H1 (cell line): ENCODE data around the gene TNNC1. TPM values are rescaled to one million over a fixed set of nuclear protein-coding genes. Genes with fewer than 3 reads are reported as not detected.

Source experiments
- CREB1 ChIP-seq: IDR thresholded peaks from 2 replicates; pipeline ENCODE4 v1.6.1; 2012; ENCODE audit warnings: inconsistent platforms
- polyA plus RNA-seq, 7 experiments: library from polyadenylated mRNA; depleted of rRNA in 3 of 7; stranded (reverse) in 5 of 7; unstranded in 2 of 7; fragments of >200 nt in 5 of 7; fragments of 200-250 nt in 2 of 7; gene quantifications; 1 replicate in 5 of 7; 2 replicates in 1 of 7; 4 replicates in 1 of 7; pipeline versions ENCODE4 v1.2.1 to v1.2.3, GENCODE V29; 2011 to 2013; ENCODE audit warnings: missing spikeins in 2 of 7, mixed read lengths in 2 of 7
- total RNA-seq: library from RNA; stranded (reverse); fragmentation: NEBNext Ultra II Directional; extraction: Animal tissue kit (Norgen Biotek cat#: 25700); gene quantifications from 2 replicates; pipeline ENCODE4 v1.2.1, GENCODE V29; 2021
- TF ChIP-seq, protein P1 (sequence below): fragments of 300-600 bp; sonication (generic); IDR thresholded peaks from 2 replicates; pipeline ENCODE4 v1.7.1; 2012; ENCODE audit warnings: low read length, moderate library complexity, mild to moderate bottlenecking, inconsistent platforms; ENCODE audit not compliant: insufficient replicate concordance

TNNC1 gene
- total and polyA plus RNA-seq, 2 of the 8 experiments (the other 6 are each of a cell fraction or from before 2014, with no cell fraction given) = 5.8 to 16.4 TPM

DNA sequence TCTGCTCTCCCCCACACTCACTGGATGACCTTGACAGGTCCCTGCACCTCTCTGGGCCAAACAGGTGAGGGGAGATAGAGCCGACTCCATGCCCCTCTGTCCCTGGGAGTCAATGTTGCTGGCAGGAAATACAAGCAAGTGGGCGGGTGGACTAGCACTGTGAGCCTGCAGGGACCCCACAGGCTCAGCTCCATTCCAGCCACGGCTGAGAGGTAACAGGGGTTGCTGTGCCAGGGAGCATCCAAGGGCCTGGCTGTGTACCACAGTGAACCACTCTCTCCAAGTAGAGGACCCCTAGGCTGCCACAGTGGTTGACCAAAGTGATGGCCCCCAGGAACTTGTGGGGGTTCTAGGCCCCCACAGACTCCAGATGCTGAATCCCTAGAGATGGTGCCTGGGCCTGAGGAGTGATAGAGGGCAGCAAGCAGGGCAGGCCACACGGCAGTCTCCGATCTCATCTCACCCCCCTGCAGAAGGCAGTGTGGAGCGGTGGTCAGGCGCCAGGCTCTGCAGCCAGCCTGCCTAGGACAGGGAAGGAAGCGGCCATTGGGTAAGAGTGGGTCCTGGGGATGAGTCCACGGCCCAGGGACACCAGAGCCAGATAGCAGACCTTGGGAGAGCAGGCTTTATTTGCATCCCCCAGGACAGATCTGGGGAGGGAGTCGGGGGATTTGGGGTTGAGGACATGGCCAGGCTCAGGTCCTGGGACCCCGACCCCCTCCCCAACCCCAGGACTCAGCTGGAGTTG lies 3.2 kb downstream of the TNNC1 start (continued):
- TF ChIP-seq, protein P1, sequence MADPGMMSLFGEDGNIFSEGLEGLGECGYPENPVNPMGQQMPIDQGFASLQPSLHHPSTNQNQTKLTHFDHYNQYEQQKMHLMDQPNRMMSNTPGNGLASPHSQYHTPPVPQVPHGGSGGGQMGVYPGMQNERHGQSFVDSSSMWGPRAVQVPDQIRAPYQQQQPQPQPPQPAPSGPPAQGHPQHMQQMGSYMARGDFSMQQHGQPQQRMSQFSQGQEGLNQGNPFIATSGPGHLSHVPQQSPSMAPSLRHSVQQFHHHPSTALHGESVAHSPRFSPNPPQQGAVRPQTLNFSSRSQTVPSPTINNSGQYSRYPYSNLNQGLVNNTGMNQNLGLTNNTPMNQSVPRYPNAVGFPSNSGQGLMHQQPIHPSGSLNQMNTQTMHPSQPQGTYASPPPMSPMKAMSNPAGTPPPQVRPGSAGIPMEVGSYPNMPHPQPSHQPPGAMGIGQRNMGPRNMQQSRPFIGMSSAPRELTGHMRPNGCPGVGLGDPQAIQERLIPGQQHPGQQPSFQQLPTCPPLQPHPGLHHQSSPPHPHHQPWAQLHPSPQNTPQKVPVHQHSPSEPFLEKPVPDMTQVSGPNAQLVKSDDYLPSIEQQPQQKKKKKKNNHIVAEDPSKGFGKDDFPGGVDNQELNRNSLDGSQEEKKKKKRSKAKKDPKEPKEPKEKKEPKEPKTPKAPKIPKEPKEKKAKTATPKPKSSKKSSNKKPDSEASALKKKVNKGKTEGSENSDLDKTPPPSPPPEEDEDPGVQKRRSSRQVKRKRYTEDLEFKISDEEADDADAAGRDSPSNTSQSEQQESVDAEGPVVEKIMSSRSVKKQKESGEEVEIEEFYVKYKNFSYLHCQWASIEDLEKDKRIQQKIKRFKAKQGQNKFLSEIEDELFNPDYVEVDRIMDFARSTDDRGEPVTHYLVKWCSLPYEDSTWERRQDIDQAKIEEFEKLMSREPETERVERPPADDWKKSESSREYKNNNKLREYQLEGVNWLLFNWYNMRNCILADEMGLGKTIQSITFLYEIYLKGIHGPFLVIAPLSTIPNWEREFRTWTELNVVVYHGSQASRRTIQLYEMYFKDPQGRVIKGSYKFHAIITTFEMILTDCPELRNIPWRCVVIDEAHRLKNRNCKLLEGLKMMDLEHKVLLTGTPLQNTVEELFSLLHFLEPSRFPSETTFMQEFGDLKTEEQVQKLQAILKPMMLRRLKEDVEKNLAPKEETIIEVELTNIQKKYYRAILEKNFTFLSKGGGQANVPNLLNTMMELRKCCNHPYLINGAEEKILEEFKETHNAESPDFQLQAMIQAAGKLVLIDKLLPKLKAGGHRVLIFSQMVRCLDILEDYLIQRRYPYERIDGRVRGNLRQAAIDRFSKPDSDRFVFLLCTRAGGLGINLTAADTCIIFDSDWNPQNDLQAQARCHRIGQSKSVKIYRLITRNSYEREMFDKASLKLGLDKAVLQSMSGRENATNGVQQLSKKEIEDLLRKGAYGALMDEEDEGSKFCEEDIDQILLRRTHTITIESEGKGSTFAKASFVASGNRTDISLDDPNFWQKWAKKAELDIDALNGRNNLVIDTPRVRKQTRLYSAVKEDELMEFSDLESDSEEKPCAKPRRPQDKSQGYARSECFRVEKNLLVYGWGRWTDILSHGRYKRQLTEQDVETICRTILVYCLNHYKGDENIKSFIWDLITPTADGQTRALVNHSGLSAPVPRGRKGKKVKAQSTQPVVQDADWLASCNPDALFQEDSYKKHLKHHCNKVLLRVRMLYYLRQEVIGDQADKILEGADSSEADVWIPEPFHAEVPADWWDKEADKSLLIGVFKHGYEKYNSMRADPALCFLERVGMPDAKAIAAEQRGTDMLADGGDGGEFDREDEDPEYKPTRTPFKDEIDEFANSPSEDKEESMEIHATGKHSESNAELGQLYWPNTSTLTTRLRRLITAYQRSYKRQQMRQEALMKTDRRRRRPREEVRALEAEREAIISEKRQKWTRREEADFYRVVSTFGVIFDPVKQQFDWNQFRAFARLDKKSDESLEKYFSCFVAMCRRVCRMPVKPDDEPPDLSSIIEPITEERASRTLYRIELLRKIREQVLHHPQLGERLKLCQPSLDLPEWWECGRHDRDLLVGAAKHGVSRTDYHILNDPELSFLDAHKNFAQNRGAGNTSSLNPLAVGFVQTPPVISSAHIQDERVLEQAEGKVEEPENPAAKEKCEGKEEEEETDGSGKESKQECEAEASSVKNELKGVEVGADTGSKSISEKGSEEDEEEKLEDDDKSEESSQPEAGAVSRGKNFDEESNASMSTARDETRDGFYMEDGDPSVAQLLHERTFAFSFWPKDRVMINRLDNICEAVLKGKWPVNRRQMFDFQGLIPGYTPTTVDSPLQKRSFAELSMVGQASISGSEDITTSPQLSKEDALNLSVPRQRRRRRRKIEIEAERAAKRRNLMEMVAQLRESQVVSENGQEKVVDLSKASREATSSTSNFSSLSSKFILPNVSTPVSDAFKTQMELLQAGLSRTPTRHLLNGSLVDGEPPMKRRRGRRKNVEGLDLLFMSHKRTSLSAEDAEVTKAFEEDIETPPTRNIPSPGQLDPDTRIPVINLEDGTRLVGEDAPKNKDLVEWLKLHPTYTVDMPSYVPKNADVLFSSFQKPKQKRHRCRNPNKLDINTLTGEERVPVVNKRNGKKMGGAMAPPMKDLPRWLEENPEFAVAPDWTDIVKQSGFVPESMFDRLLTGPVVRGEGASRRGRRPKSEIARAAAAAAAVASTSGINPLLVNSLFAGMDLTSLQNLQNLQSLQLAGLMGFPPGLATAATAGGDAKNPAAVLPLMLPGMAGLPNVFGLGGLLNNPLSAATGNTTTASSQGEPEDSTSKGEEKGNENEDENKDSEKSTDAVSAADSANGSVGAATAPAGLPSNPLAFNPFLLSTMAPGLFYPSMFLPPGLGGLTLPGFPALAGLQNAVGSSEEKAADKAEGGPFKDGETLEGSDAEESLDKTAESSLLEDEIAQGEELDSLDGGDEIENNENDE = no peak
- TF ChIP-seq CREB1 = no peak
